Non-pigmented ciliary epithelial cell (primary cell): Measurements from ENCODE around the gene FBXL7.

ENCODE experiments used
- DNase-seq: peaks from one replicate; pipeline ENCODE4 v3.0.0-alpha.2; 2010; ENCODE audit warnings: low read depth

Gene FBXL7

DNA sequence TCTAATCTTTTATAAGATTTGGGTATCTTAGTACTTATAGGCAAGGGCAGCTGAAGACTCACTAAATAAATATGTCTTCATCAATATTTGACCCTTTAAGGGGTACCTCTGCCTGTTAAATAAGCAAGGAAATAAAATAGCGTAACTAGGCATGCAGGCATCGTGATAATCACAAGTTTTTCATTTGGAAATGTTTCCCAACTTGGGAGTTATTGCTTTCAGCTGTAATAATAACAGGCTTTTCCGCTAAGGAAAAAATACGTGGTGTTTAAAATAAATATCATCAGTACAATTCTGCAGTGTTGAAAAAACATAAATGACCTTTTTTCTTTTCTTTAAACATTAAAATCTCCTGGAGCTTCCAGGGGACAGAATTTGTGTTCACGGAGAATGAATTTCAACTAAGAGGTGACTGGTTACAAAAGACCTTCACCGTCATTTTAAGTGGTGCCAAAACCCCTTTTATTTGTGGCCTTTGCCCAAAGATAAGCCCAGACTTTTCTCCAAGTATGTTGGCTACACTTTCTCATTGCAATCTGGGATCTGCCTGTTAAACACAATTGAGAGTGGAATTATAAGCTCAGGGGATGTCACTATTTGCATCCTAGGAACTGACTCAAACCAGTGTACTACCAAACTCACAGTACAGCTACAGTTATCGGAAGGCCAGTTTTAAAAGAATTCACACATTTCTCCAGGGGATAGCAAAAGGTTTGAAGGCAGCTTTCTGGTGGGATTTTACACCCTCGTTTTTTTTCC lies 218.6 kb downstream of the FBXL7 start:
- DNase-seq: no peak

GRCh38 chr5:15719784-15720183 lies 219.8 kb downstream of the FBXL7 start:
- DNase-seq: no peak

- DNase-seq: no peak
Observed at GRCh38 chr5:15720515-15720914, 220.5 kb downstream of the FBXL7 start.

DNA sequence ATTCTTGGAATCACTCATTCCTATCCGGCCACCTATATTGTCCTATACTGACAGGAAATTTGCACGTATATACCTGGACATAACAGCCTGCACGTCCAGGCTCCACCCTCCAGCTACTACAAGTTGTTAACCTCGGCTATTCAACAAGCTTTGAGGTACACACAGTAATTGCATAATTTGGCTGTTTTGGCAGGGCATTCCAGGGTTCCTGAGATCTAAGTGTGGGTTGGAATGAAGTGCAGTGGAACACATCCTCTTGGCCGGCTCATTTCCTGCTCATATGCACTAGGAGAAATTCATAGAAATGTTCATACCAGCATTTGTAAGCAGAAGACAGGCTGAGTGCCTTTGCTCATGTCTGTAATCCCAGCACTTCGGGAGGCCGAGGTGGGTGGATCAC lies 222.3 kb downstream of the FBXL7 start:
- DNase-seq: no peak

DNA sequence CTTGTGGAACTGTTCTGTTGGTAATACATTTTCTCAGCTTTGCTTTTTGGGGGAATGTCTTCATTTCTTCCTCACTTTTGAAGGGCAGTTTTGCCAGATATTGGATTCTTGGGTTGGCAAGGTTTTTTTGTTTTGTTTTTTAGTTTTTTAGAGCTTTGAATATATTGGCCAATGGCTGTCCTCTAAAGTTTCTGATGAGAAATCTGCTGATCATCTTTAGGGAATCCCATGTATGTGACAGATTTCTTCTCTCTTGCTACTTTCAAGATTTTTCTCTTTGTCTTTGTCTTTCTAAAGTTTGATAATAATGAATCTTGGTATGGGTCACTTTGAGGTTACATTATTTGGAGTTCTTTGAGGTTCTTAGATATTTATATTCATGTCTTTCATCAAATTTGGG lies 227.4 kb downstream of the FBXL7 start:
- DNase-seq: no peak

- DNase-seq: no peak
Observed at GRCh38 chr5:15728811-15729210, 228.8 kb downstream of the FBXL7 start.

DNA sequence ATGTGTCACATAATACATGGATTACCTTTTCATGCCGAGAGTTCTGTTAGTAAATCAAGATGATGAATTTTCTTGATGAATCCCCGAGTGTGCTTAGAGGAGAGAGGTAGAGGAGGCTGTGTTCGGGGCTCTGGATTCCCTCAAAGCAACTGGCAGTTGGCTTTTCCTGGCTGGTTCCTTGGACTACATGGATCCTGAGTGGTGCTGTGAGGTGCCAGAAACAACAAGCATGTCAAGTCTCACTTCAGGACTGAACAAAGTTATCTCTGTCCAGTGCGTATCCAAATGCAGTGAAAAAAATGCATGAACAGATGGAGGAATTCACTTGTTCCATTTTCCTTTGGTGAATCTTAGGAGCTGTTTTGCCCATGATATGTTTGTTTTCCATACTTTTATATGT lies 231.7 kb downstream of the FBXL7 start:
- no peak for DNase-seq

- no peak for DNase-seq
Observed at GRCh38 chr5:15734058-15734457, 234.1 kb downstream of the FBXL7 start.

DNA sequence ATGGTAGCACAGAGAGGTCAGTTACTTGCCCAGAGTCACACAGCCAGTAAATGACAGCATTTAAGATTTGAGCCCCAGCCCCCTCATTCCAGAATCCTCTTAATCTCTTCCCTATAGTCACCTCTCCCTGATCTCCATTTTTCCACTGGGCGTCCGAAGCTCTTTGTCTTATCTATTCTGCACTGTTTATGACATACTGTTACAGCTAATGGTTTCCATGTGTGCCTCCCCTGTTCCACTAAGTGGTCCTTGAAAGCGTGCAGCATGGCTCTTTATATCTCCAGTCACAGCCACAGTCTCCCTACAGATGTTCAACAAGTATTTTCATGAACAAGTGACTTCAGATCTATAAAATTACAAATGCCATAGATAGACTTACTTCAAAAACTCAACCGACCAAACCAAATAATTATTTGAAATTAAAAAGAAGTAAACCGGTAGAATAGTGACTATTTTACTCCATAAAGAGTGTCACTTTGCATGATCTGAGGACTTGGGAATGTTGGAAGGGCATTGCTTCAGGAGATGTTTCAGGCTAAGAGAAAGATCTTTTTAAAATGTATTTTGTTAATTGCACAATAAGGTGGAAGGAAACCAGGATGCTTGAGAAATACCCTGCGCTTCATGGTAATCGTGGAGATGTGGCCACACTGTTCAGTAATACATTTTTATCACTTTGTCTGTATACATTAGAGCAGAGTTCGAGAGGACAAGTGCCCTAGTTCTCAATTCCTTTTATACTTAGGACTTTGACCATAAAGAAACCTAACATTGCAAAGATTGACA lies 237.2 kb downstream of the FBXL7 start:
- DNase-seq: no peak

GRCh38 chr5:15737871-15738664 lies 238.1 kb downstream of the FBXL7 start:
- no peak for DNase-seq

- DNase-seq: no peak
Observed at GRCh38 chr5:15740383-15740782, 240.4 kb downstream of the FBXL7 start.

DNA sequence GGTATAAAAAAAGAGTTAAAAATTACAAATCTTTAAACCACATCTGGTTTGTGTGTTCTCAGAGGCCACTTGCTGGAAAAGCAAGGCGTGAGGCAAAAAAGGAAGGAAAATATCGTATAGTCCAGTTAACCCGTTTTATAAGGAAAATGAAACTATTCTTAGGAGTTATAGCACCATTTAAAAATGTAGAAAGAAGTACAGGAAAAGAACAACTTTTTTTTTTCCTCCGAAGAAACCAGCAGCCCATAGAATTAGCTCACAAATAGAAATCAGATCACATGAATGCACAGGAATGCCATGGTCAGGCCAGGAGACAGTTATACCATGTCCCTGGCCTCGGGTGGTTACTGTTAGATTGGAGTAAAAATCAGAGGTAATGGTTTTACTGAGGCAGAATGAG lies 241.6 kb downstream of the FBXL7 start:
- DNase-seq: no peak

DNA sequence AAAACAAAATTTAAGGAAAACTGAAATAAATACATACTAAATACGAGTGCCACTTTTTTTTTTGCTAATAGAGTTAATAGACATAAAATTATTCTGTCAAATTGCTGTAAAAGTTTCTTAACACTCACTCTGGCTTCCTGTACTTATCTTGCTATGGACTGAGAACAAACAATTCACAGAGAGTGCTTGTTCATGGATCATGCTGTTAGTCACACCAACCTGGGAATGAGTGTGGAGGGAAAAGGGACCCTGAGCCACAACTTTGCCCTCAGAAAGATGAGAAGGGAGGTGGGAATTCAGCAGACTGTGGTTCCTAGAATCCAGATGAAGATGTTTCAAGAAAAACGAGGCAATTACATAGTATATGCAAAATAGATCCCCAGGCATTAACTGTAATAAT lies 246.9 kb downstream of the FBXL7 start:
- DNase-seq: no peak

GRCh38 chr5:15748266-15748665 lies 248.3 kb downstream of the FBXL7 start:
- DNase-seq: no peak

DNA sequence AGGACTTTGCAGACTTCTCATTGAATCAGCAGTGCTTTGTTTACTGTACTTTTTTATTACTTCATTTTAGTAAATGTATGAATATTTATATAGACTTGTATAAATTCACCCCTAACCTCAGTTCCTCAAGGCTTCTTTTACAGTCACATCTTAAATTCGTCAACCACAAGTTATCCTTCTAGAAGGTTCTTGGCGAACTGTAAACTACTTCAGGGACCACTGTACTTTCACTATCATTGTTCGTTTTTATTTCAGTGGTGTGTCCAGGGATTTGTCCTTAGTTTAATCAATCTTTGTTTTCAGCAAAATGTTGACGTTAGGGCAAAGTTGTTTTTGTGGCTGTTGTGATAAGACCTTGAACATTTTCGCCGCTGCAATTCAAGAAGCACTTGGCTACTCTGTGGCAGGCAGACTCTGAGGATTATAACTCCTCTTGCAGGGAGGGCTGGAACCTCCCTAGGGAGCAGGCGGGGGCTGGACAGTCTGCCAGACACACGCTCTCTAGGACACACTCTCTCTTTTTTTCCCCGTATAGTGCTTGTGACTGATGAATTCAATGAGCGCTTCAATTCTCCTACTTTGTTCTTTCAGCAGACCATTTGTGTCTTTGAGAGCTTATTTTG lies 252.8 kb downstream of the FBXL7 start:
- no peak for DNase-seq

- no peak for DNase-seq
Observed at GRCh38 chr5:15753752-15754151, 253.8 kb downstream of the FBXL7 start.

DNA sequence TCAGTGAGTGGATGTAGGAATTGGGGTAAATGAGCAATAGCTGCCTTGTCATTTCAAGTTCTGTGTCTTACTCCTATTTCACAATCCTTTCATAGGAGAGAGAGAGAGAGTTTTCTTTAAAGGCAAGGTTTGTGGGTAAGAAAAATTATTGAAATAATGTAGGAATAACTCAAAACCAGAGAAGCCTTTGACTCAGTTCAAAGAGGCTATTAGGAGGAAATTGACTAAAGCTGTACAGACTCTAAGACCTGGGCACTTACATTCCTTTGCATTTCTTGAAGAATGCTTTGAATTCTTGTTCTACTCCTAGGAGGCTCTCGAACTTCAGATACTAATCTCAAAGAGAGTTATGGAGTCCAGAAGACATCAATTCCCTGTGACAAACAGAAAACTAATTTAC lies 257.1 kb downstream of the FBXL7 start:
- DNase-seq: peak; percentile 31

DNA sequence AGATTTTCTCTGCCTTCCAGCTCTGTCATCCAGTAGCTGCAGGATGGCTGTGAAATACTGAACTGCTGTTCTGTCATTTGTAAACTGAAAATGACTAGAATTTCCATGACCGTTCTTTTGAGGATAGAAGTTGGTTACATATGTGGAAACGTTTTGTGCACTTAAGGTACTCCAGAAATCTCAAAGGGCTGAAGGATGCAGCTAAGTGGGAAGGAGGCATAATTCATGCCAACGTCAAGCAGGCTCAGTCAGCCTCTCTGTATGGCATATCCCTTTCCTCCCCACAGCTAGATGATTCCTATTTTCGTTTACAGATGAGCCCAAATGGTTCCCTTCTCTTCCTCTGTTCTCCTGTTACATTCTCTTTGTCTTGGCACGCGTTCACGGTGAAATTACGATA lies 257.6 kb downstream of the FBXL7 start:
- no peak for DNase-seq

GRCh38 chr5:15762668-15763067 lies 262.7 kb downstream of the FBXL7 start:
- no peak for DNase-seq

- no peak for DNase-seq
Observed at GRCh38 chr5:15763754-15764153, 263.8 kb downstream of the FBXL7 start.

DNA sequence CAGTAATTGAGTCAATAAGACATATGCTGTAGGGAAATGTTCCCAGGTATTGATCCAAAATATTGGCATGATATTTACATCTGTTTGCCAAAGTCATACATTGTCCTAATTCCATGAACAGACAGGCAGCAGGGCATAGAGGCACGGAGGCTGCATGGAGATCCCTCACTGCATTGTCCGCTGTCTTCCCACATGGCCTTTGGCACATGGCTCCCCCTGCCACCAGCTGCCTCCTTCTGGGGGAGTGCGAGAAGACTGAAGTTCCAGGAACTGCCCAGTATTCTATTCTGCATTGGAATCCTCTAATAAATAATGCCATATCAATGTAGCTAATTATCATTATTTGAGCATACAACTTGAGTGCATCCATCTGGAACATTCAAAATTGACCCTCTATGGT lies 269.0 kb downstream of the FBXL7 start:
- DNase-seq: no peak

GRCh38 chr5:15772131-15772530 lies 272.2 kb downstream of the FBXL7 start:
- DNase-seq: no peak
